HUES6 (cell line): ENCODE results near the gene BAG5.

Experiments
- H3K27ac ChIP-seq: 2 replicates; pipeline ENCODE4 v1.7.0; 2013; ENCODE audit warnings: low read depth, mild to moderate bottlenecking, low read length, inconsistent platforms
- H3K27me3 ChIP-seq: 2 replicates; pipeline ENCODE4 v1.6.1; 2013; ENCODE audit warnings: low read length; ENCODE audit not compliant: control insufficient read depth, insufficient read depth
- H3K36me3 ChIP-seq: 2 replicates; pipeline ENCODE4 v1.6.1; 2013; ENCODE audit warnings: low read length; ENCODE audit not compliant: control insufficient read depth, insufficient read depth
- H3K4me1 ChIP-seq: 2 replicates; pipeline ENCODE4 v1.6.1; 2013; ENCODE audit warnings: low read length; ENCODE audit not compliant: control insufficient read depth, insufficient read depth
- H3K4me3 ChIP-seq: 2 replicates; pipeline ENCODE4 v1.5.1; 2013; ENCODE audit warnings: low read depth, low read length
- H3K9ac ChIP-seq: one replicate; pipeline ENCODE4 v1.6.1; 2013; ENCODE audit warnings: mild to moderate bottlenecking, low read length
- H3K9me3 ChIP-seq: 2 replicates; pipeline ENCODE4 v1.6.1; 2013; ENCODE audit warnings: low read depth, low read length; ENCODE audit not compliant: control insufficient read depth, insufficient read depth

The BAG5 gene

DNA sequence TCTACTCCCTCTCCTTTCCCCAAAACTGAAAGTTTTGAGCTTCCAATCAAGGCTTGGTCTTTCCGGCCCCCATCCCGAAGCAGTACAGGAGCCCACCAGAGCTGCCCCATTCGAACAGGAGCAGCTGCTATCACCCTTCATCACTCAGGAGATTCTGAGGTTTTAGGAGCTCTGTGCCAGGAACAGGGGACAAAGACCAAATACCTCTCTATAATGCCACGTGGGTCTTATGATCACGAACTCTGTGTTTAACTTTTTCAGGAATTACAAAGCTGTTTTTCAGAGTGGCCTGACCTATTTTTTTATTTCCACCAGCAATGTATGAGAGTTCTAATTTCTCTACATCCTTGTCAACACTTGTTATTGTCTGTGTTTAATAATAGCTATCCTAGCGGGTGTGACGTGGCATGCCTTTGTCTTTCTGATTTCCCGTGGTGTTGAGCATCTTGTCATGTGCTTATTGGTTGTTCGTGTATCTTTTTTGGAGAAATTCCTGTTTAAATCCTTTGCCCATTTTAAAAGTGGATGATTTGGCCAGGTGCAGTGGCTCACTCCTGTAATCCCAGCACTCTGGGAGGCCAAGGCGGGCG is 22.0 kb upstream of the BAG5 start:
- H3K4me1 ChIP-seq = no peaks in the 10 kb centered on the region
- no peak overlapping the region for H3K27ac ChIP-seq
- no peak overlapping the region for H3K4me3 ChIP-seq
- no peak overlapping the region for H3K9ac ChIP-seq
- no peaks in the 10 kb centered on the region for H3K27me3 ChIP-seq
- no peaks in the 10 kb centered on the region for H3K9me3 ChIP-seq
- H3K36me3 ChIP-seq = peaks cover 29% of the 10 kb centered on the region

DNA sequence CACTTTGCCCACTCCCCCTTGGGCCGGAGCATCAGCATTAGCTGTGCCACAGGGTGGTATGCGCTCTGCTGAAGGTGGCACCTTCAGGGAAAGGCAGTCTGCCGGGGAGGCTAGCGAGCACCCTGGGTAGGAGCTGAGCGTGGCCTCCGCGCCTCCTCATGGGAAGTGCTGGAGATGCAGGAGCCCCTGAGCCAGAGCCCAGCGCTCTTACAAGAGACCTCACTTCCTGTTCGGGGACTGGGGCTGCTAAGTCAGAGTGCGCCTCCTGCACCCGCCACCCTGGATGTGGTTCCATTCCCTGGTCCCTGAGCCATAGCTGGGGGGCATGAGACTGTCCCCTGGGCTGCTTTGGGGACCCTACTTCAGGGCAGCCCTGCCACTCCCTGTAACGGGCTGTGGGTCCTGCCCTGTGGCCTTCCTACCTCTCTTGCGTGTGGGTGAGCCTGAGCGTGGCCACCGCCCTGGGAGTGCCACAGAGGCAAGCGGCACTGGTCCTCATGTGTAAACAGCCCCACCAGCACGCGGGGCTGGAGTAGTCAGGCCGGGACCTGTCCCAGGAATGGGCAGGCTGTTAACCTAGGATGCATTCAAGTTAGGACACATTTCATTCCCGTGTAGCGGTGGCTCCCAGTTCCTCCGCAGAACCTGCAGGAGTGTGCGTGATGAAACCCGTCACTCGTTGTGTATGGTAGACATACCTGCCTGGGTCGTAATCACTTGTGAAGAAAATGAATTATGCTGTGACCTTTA is 19.7 kb upstream of the BAG5 start:
- peaks cover 36% of the 10 kb centered on the region for H3K36me3 ChIP-seq
- H3K27me3 ChIP-seq = no peaks in the 10 kb centered on the region
- H3K9me3 ChIP-seq = no peaks in the 10 kb centered on the region
- H3K9ac ChIP-seq = no peak overlapping the region
- no peak overlapping the region for H3K4me3 ChIP-seq
- H3K4me1 ChIP-seq = no peaks in the 10 kb centered on the region
- H3K27ac ChIP-seq = no peak overlapping the region

DNA sequence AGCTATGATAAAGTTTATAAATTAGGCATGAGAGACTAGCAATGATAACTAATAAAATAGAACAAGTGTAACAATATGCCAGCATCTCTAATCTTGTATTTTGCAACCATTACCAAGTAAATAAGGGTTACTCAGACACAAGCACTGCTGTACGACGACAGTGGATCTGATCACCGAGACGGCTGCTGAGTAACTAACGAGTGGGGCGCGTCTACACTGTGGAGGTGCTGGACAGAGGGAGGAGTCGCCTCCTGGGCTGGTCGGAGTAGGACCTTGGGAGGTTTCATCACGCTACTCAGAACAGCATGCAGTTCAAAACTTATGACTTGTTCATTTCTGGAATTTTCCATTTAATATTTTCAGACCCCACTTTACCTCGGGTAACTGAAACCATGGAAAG is 18.7 kb upstream of the BAG5 start:
- H3K36me3 ChIP-seq = peaks cover 37% of the 10 kb centered on the region
- no peak overlapping the region for H3K27ac ChIP-seq
- peaks cover 3% of the 10 kb centered on the region for H3K4me1 ChIP-seq
- H3K27me3 ChIP-seq = no peaks in the 10 kb centered on the region
- no peak overlapping the region for H3K9ac ChIP-seq
- no peak overlapping the region for H3K4me3 ChIP-seq
- H3K9me3 ChIP-seq = no peaks in the 10 kb centered on the region

DNA sequence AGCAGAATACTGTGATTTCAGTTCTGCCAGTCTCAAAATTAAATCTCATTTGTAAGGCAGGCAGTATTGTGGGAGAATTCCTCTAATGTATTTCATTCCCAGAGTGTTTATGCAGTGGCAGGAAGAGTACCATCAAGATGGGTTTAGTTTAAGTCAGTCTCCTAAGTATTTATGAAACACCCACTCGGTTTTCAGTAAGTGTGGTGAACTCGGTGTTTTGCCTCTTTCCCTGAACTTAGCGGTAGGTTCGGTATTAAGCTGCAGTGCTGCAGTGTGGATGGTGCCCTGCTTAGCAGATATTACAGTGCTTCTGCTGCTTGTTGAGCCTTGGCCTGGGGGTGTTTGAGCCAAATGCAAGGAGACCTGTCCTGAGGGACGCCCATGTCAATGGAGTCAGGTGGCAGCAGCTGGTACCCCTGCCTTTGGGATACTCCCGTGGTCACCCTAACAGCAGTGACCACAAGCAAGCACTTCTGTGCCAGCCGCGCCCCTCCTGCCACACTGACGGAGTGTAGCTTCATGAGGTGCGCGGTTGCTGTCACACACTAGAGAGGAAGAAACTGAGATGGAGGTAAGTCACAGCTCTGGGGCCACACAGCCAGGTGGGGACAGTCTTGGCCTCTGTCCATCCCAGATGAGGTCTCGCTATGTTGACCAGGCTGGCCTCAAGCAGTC is 16.1 kb upstream of the BAG5 start:
- Histone ChIP-seq H3K4me3 (no peak overlapping the region), H3K9me3 (no peaks in the 10 kb centered on the region), H3K27me3 (no peaks in the 10 kb centered on the region), H3K4me1 (peaks cover 4% of the 10 kb centered on the region), H3K9ac (no peak overlapping the region), H3K27ac (no peak overlapping the region), H3K36me3 (peaks cover 49% of the 10 kb centered on the region)

DNA sequence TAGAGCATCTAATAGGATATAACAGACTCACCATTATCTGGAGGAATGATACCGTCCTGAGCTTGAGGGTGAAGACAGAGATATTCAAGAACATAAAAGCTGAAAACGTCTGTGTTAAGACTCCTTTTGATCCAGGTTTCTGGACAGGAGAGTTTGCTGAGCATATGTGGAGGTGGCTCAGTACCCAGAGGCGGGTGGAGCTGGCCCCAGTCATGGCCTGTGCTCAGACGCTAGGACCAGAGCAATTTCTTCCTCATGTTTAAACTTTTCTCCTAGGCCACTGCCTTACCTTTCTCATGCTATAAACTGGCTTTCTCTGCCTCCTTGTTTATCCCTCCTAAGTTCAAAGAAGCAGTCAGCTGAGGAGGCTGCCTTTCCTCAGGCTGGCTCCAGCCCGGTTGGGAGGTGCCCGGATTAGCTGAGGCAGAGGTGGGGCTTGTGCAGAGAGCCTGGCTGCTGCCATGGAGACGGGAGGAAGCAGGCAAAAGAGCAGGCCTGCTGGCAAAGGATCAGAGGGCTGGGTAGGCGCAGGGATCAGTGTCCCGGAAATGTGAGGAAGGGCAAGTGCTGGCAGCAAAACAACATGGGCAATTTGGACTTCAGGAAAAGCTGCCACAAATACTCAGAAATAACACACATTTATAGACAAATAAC is 14.0 kb upstream of the BAG5 start:
- Histone ChIP-seq H3K27ac (no peak overlapping the region), H3K4me1 (peaks cover 4% of the 10 kb centered on the region), H3K9ac (no peak overlapping the region)

DNA sequence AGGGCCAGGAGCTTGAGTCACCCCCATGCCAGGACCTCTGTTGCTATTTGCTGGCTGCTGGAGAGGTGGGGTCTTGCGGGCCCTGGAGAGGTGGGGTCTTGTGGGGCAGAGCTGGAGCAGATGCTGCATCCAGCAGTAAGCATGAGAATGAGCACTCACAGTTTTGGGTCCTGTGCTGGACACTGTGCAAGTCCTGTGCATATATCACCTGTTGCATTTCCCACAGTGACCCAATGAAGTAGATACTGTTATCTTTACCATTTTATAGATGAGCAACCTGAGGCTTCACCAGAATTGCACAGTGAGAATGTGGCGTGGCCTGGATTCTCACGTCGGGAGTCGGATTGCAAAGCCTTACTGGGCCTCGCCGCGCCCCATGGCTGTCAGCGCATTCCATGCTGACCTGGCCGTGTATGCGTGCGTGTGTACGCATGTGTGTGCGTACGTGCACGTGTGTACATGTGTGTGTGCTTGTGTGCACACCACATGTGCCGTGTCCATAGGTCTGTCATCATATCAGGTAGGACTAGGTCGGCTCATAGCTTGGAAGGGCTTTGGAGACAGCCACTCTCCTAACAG is 12.3 kb upstream of the BAG5 start:
- Histone ChIP-seq H3K9ac (no peak overlapping the region), H3K4me3 (no peak overlapping the region), H3K27me3 (no peaks in the 10 kb centered on the region), H3K9me3 (no peaks in the 10 kb centered on the region), H3K4me1 (peaks cover 4% of the 10 kb centered on the region), H3K36me3 (peaks cover 45% of the 10 kb centered on the region), H3K27ac (no peak overlapping the region)

More for the DNA sequence above, 14.0 kb upstream of the BAG5 start:
- Histone ChIP-seq H3K9me3 (no peaks in the 10 kb centered on the region), H3K4me3 (no peak overlapping the region), H3K27me3 (no peaks in the 10 kb centered on the region), H3K36me3 (peaks cover 50% of the 10 kb centered on the region)

- Histone ChIP-seq H3K9me3 (no peaks in the 10 kb centered on the region), H3K27me3 (no peaks in the 10 kb centered on the region), H3K36me3 (peaks cover 45% of the 10 kb centered on the region), H3K27ac (no peak overlapping the region), H3K4me1 (peaks cover 9% of the 10 kb centered on the region), H3K4me3 (no peak overlapping the region), H3K9ac (no peak overlapping the region)
Observed at GRCh38 chr14:103574104-103574503, 11.6 kb upstream of the BAG5 start.

DNA sequence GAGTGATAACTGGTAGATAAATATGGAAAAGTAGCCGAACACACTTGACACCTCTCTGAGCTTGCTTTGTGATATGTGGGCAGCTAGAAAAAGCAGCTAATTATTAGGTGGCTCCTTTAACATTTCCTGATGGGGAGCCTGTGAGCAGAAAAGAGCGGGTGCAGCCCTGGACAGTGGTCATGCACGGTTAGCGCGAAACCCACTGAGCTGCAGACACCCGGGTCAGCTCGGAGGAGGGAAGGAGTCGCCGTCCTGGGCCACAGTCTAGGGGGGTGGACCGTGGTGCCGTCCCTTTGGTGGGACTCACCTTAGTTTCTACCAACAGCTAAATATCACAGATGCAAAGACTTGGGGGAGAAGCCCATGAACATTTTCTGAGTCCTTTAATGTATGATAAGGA is 7.0 kb upstream of the BAG5 start:
- peak overlapping the region; percentile 59 for H3K9ac ChIP-seq
- H3K27ac ChIP-seq = peak overlapping the region; percentile 70; the same call in 1 of the 2 replicates
- peaks cover 19% of the 10 kb centered on the region for H3K36me3 ChIP-seq
- peak overlapping the region; percentile 21; the same call in 1 of the 2 replicates for H3K4me3 ChIP-seq
- peaks cover 16% of the 10 kb centered on the region for H3K4me1 ChIP-seq
- no peaks in the 10 kb centered on the region for H3K27me3 ChIP-seq
- no peaks in the 10 kb centered on the region for H3K9me3 ChIP-seq

DNA sequence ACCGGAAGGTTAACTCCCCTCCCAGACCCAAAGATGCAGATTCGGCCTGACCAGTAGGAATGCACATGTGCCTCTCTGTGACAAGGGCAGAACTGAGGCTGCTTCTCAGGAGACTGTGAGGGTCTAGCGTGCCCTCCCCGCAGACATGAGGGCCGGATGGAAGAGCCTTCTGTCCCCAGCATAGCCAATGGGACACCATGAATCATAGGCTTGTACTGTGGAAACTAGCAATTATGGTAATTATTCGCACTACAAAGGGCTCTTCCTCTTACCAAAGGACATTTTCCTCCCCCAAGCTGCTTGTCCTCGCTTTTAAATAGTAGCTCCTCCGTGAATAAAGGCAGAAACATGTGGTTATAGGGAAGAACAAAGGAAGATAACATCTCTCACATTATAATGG is 6.5 kb upstream of the BAG5 start:
- H3K4me3 ChIP-seq = peak overlapping the region; percentile 21; the same call in 1 of the 2 replicates
- peaks cover 14% of the 10 kb centered on the region for H3K36me3 ChIP-seq
- H3K4me1 ChIP-seq = peaks cover 16% of the 10 kb centered on the region
- H3K9me3 ChIP-seq = no peaks in the 10 kb centered on the region
- H3K9ac ChIP-seq = peak overlapping the region; percentile 59
- peak overlapping the region; percentile 70; the same call in 1 of the 2 replicates for H3K27ac ChIP-seq
- no peaks in the 10 kb centered on the region for H3K27me3 ChIP-seq

DNA sequence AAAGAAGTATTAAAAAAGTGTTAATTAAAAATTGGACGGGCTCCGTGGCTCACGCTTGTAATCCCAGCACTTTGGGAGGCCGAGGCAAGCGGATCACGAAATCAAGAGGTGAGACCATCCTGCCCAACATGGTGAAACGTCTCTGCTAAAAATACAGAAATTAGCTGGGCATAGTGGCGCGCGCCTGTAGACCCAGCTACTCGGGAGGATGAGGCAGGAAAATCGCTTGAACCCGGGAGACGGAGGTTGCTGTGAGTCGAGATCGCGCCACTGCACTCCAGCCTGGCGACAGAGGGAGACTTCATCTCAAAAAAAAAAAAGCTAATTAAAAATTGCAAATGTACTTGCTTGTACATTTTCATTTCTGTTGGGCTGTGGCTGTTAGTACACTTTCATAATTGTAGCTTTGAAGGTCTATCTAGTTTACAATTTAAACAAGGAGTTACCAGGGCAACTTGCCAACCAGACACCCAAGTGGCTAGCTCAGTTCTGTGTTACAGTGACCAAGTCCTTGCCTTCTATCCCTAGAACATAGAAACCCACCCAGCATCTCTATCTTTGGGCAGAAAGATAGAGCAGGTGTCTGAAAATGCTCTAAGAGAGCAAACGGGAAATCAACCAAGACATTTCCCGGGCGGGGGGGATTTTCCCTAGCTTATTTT is 1.5 kb upstream of the BAG5 start:
- Histone ChIP-seq H3K27me3 (no peaks in the 10 kb centered on the region), H3K9ac (no peak overlapping the region), H3K36me3 (peaks cover 19% of the 10 kb centered on the region), H3K4me3 (peak overlapping the region; percentile 92), H3K9me3 (no peaks in the 10 kb centered on the region), H3K27ac (no peak overlapping the region), H3K4me1 (peaks cover 17% of the 10 kb centered on the region)
